Mesenchymal stem cell (in vitro differentiated cells and primary cell): ENCODE data around the gene PSMD13.
A peak's percentile ranks its signal among the peaks of the same experiment; 100 is the strongest.

Experiments
- DNase-seq: peaks from one replicate; pipeline ENCODE4 v3.0.0-alpha.2; 2013
- H2AFZ ChIP-seq: one replicate; pipeline ENCODE4 v1.6.1; 2013; ENCODE audit warnings: low read depth, mild to moderate bottlenecking, control low read depth, inconsistent platforms, low read length, moderate library complexity
- H2AK5ac ChIP-seq: 2 replicates; pipeline ENCODE4 v1.6.1; 2013; ENCODE audit warnings: low read length, moderate library complexity, mild to moderate bottlenecking, inconsistent platforms; ENCODE audit not compliant: severe bottlenecking
- H2BK120ac ChIP-seq: one replicate; pipeline ENCODE4 v1.6.1; 2013; ENCODE audit warnings: low read depth, mild to moderate bottlenecking, inconsistent platforms, low read length, moderate library complexity
- H2BK12ac ChIP-seq, 2 experiments: one replicate each; pipeline ENCODE4 v1.6.1; 2013; ENCODE audit warnings: inconsistent platforms in 2 of 2, low read length in 2 of 2, mild to moderate bottlenecking in 2 of 2, moderate library complexity in 2 of 2, control low read depth in 1 of 2
- H2BK15ac ChIP-seq: one replicate; pipeline ENCODE4 v1.6.1; 2013; ENCODE audit warnings: mild to moderate bottlenecking, low read depth, inconsistent platforms; ENCODE audit not compliant: poor library complexity, severe bottlenecking
- H2BK5ac ChIP-seq: 2 replicates; pipeline ENCODE4 v1.6.1; 2013; ENCODE audit warnings: low read depth, mild to moderate bottlenecking, low read length, control low read depth, inconsistent platforms; ENCODE audit not compliant: poor library complexity, severe bottlenecking
- H3K14ac ChIP-seq, 2 experiments: one replicate each; pipeline ENCODE4 v1.6.1; 2013; ENCODE audit warnings: inconsistent platforms in 2 of 2, low read length in 2 of 2, control low read depth in 1 of 2, mild to moderate bottlenecking in 1 of 2, moderate library complexity in 1 of 2
- H3K18ac ChIP-seq, 2 experiments: one replicate each; pipeline ENCODE4 v1.6.1; 2013; ENCODE audit warnings: inconsistent platforms in 2 of 2, low read length in 2 of 2, control low read depth in 1 of 2, low read depth in 1 of 2, mild to moderate bottlenecking in 1 of 2
- H3K23ac ChIP-seq, 2 experiments: one replicate each; pipeline ENCODE4 v1.6.1; 2013; ENCODE audit warnings: inconsistent platforms in 2 of 2, low read length in 2 of 2, mild to moderate bottlenecking in 2 of 2, moderate library complexity in 2 of 2, control low read depth in 1 of 2
- H3K27ac ChIP-seq: 2 replicates; pipeline ENCODE4 v1.5.1; 2013; ENCODE audit warnings: mild to moderate bottlenecking, moderate library complexity, low read length, control low read depth, inconsistent platforms; ENCODE audit not compliant: poor library complexity, severe bottlenecking
- H3K27me3 ChIP-seq, 2 experiments: 2 replicates each; pipeline versions ENCODE4 v1.6.1 to v1.7.0; 2013; ENCODE audit warnings: low read length in 2 of 2, mild to moderate bottlenecking in 2 of 2, moderate library complexity in 2 of 2, control low read depth in 1 of 2, inconsistent platforms in 1 of 2; ENCODE audit not compliant: control insufficient read depth in 1 of 2, insufficient read depth in 1 of 2
- H3K36me3 ChIP-seq, 2 experiments: 2 replicates each; pipeline versions ENCODE4 v1.6.1 to v1.7.0; 2013; ENCODE audit warnings: low read length in 2 of 2, control low read depth in 1 of 2, inconsistent platforms in 1 of 2, low read depth in 1 of 2, mild to moderate bottlenecking in 1 of 2; ENCODE audit not compliant: insufficient read depth in 2 of 2, control insufficient read depth in 1 of 2
- H3K4ac ChIP-seq, 2 experiments: one replicate each; pipeline ENCODE4 v1.6.1; 2013; ENCODE audit warnings: inconsistent platforms in 2 of 2, low read length in 2 of 2, mild to moderate bottlenecking in 2 of 2, moderate library complexity in 2 of 2, control low read depth in 1 of 2, low read depth in 1 of 2
- H3K4me1 ChIP-seq: 2 replicates; pipeline ENCODE4 v1.6.1; 2013; ENCODE audit warnings: low read depth, low read length, control low read depth; ENCODE audit not compliant: control insufficient read depth, insufficient read depth
- H3K4me2 ChIP-seq: 2 replicates; pipeline ENCODE4 v1.6.1; 2013; ENCODE audit warnings: low read length, mild to moderate bottlenecking, inconsistent platforms; ENCODE audit not compliant: poor library complexity, severe bottlenecking
- H3K4me3 ChIP-seq, 2 experiments: 2 replicates each; pipeline versions ENCODE4 v1.5.1 to v1.7.0; 2013; ENCODE audit warnings: low read length in 2 of 2, mild to moderate bottlenecking in 2 of 2, control low read depth in 1 of 2, low read depth in 1 of 2; ENCODE audit not compliant: insufficient read depth in 1 of 2
- H3K79me1 ChIP-seq: replicated peaks from 2 replicates; pipeline ENCODE4 v1.6.1; 2013; ENCODE audit warnings: mild to moderate bottlenecking, control low read depth, low read length, inconsistent platforms; ENCODE audit not compliant: poor library complexity, severe bottlenecking
- H3K9ac ChIP-seq: 2 replicates; pipeline ENCODE4 v1.7.0; 2013; ENCODE audit warnings: mild to moderate bottlenecking, low read length, moderate library complexity
- H3K9me3 ChIP-seq: 2 replicates; pipeline ENCODE4 v1.7.0; 2013; ENCODE audit warnings: mild to moderate bottlenecking, low read length; ENCODE audit not compliant: control insufficient read depth
- H4K8ac ChIP-seq: one replicate; pipeline ENCODE4 v1.6.1; 2013; ENCODE audit warnings: inconsistent platforms, mild to moderate bottlenecking, low read length, moderate library complexity
- H4K91ac ChIP-seq: one replicate; pipeline ENCODE4 v1.6.1; 2013; ENCODE audit warnings: mild to moderate bottlenecking, low read length, inconsistent platforms
- WGBS: methylation state at CpG from one replicate; pipeline ENCODE4 v1.1.7; 2013; ENCODE audit warnings: mixed read lengths; 5-methylcytosine and 5-hydroxymethylcytosine counted together

Gene PSMD13

GRCh38 chr11:207208-207862 lies 29.4 kb upstream of the PSMD13 start, which contains the start of the genes BET1L and RIC8A:
TSS of gene BET1L (minus strand) at chr11:207399. CDS start at chr11:207321, 78 bp downstream.
TSS of gene RIC8A (plus strand) at chr11:207708. CDS start at chr11:208855, 1,147 bp downstream.
- Histone ChIP-seq H3K4me2 (peak within 1 kb of the TSS; percentile 96), H3K27ac (peak within 1 kb of the TSS; percentile 98), H3K79me1 (peaks cover 22% of the 10 kb centered on the region), H2AFZ (peak within 1 kb of the TSS; percentile 48), H2BK15ac (peak within 1 kb of the TSS; percentile 87), H3K9me3 (no peaks in the 10 kb centered on the region), H3K4me3 (peak within 1 kb of the TSS; percentile 93 to 97), H4K91ac (peak within 1 kb of the TSS; percentile 98), H2BK12ac (peak within 1 kb of the TSS; percentile 15 to 55), H3K9ac (peak within 1 kb of the TSS; percentile 98), H3K18ac (peak within 1 kb of the TSS; percentile 98 to 99), H3K4me1 (peaks cover 60% of the 10 kb centered on the region), H2AK5ac (peak within 1 kb of the TSS; percentile 86), H3K4ac (peak within 1 kb of the TSS; percentile 95 to 98), H3K36me3 (peaks cover 64 to 66% of the 10 kb centered on the region in 2 experiments), H2BK120ac (peak within 1 kb of the TSS; percentile 98), H3K27me3 (no peaks in the 10 kb centered on the region), H4K8ac (peak within 1 kb of the TSS; percentile 98), H3K14ac (peak within 1 kb of the TSS; percentile 94 to 98), H2BK5ac (peak within 1 kb of the TSS; percentile 93), H3K23ac (peak within 1 kb of the TSS; percentile 70 to 92)
- WGBS, result under 1% methylated on average over 63 of the region's 63 CpGs
- DNase-seq, result peak; percentile 99

DNA sequence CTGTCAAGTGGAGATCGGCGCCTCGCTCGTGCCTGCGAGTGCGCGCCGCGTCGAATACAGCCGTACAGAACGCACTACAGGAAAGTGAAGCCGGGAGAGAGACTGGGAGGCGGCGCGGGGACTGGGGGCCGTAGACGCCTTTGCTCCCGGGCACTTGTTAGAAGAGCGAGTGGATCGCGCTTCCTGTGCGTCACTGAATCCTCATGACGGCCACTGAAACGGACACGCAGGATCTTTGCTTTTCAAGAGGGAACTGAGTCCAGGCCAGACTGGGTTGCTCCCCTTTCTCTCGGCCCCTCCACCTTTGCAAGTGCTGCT lies 29.0 kb upstream of the PSMD13 start:
- H2BK120ac ChIP-seq, result peak overlapping the region; percentile 50
- peak overlapping the region; percentile 87 for H2BK15ac ChIP-seq
- H4K91ac ChIP-seq, result peak overlapping the region; percentile 83
- H2BK12ac ChIP-seq, result peak overlapping the region; percentile 15 to 55
- peaks cover 21% of the 10 kb centered on the region for H3K79me1 ChIP-seq
- H2AFZ ChIP-seq, result no peak overlapping the region
- H3K14ac ChIP-seq, result peak overlapping the region; percentile 78 to 96
- peak overlapping the region; percentile 98 for H3K27ac ChIP-seq
- H4K8ac ChIP-seq, result peak overlapping the region; percentile 94
- H3K4me3 ChIP-seq, result peak overlapping the region; percentile 80 to 97
- peak overlapping the region; percentile 92 to 98 for H3K18ac ChIP-seq
- DNase-seq, result peak; percentile 87
- peak overlapping the region; percentile 96 for H3K4me2 ChIP-seq
- peak overlapping the region; percentile 98 for H3K9ac ChIP-seq
- peaks cover 64% of the 10 kb centered on the region for H3K4me1 ChIP-seq
- peak overlapping the region; percentile 70 to 92 for H3K23ac ChIP-seq
- no peaks in the 10 kb centered on the region for H3K27me3 ChIP-seq
- peak overlapping the region; percentile 86 to 95 for H3K4ac ChIP-seq
- H3K9me3 ChIP-seq, result no peaks in the 10 kb centered on the region
- WGBS, result under 1% methylated on average over 27 of the region's 27 CpGs
- H2BK5ac ChIP-seq, result peak overlapping the region; percentile 93
- H3K36me3 ChIP-seq, result peaks cover 64 to 67% of the 10 kb centered on the region in 2 experiments
- H2AK5ac ChIP-seq, result peak overlapping the region; percentile 86

DNA sequence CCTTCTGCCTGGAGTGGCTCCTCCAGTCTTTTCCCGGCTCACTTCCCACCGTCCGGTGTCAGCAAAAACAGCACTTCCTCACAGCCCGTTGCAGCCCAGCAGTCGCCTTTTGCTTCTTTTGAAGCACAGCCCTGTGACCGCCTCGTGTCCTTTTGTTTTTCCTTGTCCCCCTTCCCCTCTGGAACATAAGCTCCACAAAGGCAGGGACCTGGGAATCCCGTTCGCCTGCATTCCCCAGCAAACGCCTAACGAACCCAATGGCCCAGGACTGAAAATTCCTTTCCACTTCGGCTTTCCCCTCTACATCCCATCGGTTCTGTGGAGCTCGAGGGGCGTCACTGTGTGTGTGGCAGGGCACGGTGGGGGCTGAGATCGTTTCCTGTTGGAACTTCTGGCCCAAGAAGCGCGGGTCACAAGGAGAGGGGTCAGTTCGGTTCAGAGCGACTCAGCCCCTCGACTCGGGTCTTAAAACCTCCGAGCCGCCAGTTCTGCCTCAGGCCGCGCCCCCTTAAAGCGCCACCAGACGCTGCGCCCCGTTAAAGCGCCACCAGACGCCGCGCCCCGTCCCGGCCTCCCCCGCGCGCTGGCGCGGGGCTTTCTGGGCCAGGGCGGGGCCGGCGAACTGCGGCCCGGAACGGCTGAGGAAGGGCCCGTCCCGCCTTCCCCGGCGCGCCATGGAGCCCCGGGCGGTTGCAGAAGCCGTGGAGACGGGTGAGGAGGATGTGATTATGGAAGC lies 28.4 kb upstream of the PSMD13 start:
- Histone ChIP-seq H3K4me2 (peak overlapping the region; percentile 96), H3K18ac (peak overlapping the region; percentile 92 to 98), H3K4me1 (peaks cover 67% of the 10 kb centered on the region), H4K91ac (peak overlapping the region; percentile 83), H2BK15ac (peak overlapping the region; percentile 84), H2BK120ac (peak overlapping the region; percentile 50), H3K27ac (peak overlapping the region; percentile 98), H2AFZ (no peak overlapping the region), H3K9me3 (no peaks in the 10 kb centered on the region), H3K9ac (peak overlapping the region; percentile 98), H4K8ac (peak overlapping the region; percentile 94), H3K14ac (peak overlapping the region in 1 of 2 experiments; percentile 96), H3K4ac (peak overlapping the region; percentile 86 to 95), H2BK5ac (peak overlapping the region; percentile 93), H3K23ac (peak overlapping the region; percentile 70 to 92), H3K36me3 (peaks cover 64 to 67% of the 10 kb centered on the region in 2 experiments), H3K79me1 (peaks cover 21% of the 10 kb centered on the region), H2BK12ac (peak overlapping the region in 1 of 2 experiments; percentile 24), H2AK5ac (peak overlapping the region; percentile 86), H3K4me3 (peak overlapping the region; percentile 80 to 97), H3K27me3 (no peaks in the 10 kb centered on the region)
- peak; percentile 87 for DNase-seq
- WGBS, result under 1% methylated on average over 44 of the region's 57 CpGs

DNA sequence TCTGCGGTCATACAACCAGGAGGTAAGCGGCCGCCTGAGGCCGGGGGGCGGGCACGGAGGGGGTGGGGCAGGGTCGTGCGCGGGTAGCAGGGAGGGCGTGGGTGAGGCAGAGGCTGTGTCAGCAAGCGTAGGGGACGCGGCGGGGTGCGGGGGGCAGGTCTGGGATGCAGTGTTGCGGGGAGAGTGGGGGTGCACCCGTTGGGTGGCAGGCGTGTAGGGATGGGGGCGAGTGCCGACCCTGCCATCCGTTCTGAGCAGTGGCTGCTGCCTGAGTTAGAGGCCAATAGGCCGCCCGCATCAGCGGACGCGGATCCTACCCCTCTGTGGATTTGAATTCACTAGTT lies 27.9 kb upstream of the PSMD13 start:
- Histone ChIP-seq H3K23ac (no peak overlapping the region), H3K18ac (peak overlapping the region in 1 of 2 experiments; percentile 44), H3K27ac (peak overlapping the region; percentile 88), H3K36me3 (peaks cover 62 to 66% of the 10 kb centered on the region in 2 experiments), H2AFZ (no peak overlapping the region), H3K9me3 (no peaks in the 10 kb centered on the region), H3K4me3 (peak overlapping the region; percentile 80 to 97), H2BK12ac (peak overlapping the region in 1 of 2 experiments; percentile 7), H3K79me1 (peaks cover 17% of the 10 kb centered on the region), H2BK15ac (no peak overlapping the region), H3K4me1 (peaks cover 61% of the 10 kb centered on the region), H3K9ac (peak overlapping the region; percentile 98), H3K27me3 (no peaks in the 10 kb centered on the region), H3K4ac (peak overlapping the region; percentile 35 to 71), H2BK5ac (no peak overlapping the region), H4K91ac (peak overlapping the region; percentile 81), H3K14ac (peak overlapping the region in 1 of 2 experiments; percentile 88), H3K4me2 (peak overlapping the region; percentile 85), H2BK120ac (no peak overlapping the region), H4K8ac (peak overlapping the region; percentile 54), H2AK5ac (peak overlapping the region; percentile 47)
- 4% methylated on average over 10 of the region's 26 CpGs for WGBS
- no peak for DNase-seq
